Measurements from ENCODE around the gene SDK2. TPM values are rescaled to one million over a fixed set of nuclear protein-coding genes. Genes with fewer than 3 reads are reported as not detected.

Gene SDK2
- total RNA-seq, 2 experiments from 2014 or later, result 2.4 to 2.5 TPM

- POLR2A ChIA-PET, result no interaction called here
- DNase-seq, result no peak
- Mint-ChIP-seq H3K27ac (no peak overlapping the region), H3K27me3 (peaks cover 14% of the 10 kb centered on the region), H3K4me3 (no peak overlapping the region), H3K36me3 (ENCODE audit: low read depth) (no peaks in the 10 kb centered on the region), H3K9me3 (no peaks in the 10 kb centered on the region), H3K4me1 (no peaks in the 10 kb centered on the region)
- CTCF ChIA-PET, result no interaction called here
Measured at GRCh38 chr17:73623247-73623646, 21.0 kb downstream of the SDK2 start.

- ChIA-PET CTCF (no interaction called here), POLR2A (no interaction called here)
- peaks cover 14% of the 10 kb centered on the region for H3K27me3 Mint-ChIP-seq
Measured at GRCh38 chr17:73622381-73622780, 21.9 kb downstream of the SDK2 start.

GRCh38 chr17:73621685-73622084 is 22.6 kb downstream of the SDK2 start:
- Mint-ChIP-seq H3K9me3 (no peaks in the 10 kb centered on the region), H3K4me1 (no peaks in the 10 kb centered on the region), H3K4me3 (no peak overlapping the region), H3K27me3 (peaks cover 14% of the 10 kb centered on the region), H3K27ac (no peak overlapping the region), H3K36me3 (ENCODE audit: low read depth) (no peaks in the 10 kb centered on the region)
- CTCF ChIA-PET, result no interaction called here
- DNase-seq, result no peak
- POLR2A ChIA-PET, result no interaction called here

More at GRCh38 chr17:73622381-73622780, 21.9 kb downstream of the SDK2 start:
- Mint-ChIP-seq H3K4me1 (no peaks in the 10 kb centered on the region), H3K36me3 (ENCODE audit: low read depth) (no peaks in the 10 kb centered on the region), H3K27ac (no peak overlapping the region), H3K9me3 (no peaks in the 10 kb centered on the region), H3K4me3 (no peak overlapping the region)
- DNase-seq, result no peak

GRCh38 chr17:73620414-73620813 is 23.8 kb downstream of the SDK2 start:
- ChIA-PET POLR2A (no interaction called here), CTCF (interaction anchor here (0.7 kb wide), 1 partner anchor 186 kb away, joined by 3 read pairs; no protein-coding TSS in a partner anchor)
- Mint-ChIP-seq H3K27me3 (peaks cover 14% of the 10 kb centered on the region), H3K27ac (no peak overlapping the region), H3K36me3 (ENCODE audit: low read depth) (no peaks in the 10 kb centered on the region), H3K9me3 (no peaks in the 10 kb centered on the region), H3K4me3 (no peak overlapping the region), H3K4me1 (no peaks in the 10 kb centered on the region)
- DNase-seq, result no peak

- Mint-ChIP-seq H3K27ac (no peak overlapping the region), H3K9me3 (no peaks in the 10 kb centered on the region), H3K36me3 (ENCODE audit: low read depth) (no peaks in the 10 kb centered on the region), H3K27me3 (peaks cover 14% of the 10 kb centered on the region), H3K4me3 (no peak overlapping the region), H3K4me1 (no peaks in the 10 kb centered on the region)
- ChIA-PET POLR2A (no interaction called here), CTCF (no interaction called here)
- DNase-seq, result no peak
Measured at GRCh38 chr17:73617501-73617900, 26.7 kb downstream of the SDK2 start.

GRCh38 chr17:73616873-73617404 is 27.3 kb downstream of the SDK2 start:
- Mint-ChIP-seq H3K27me3 (peaks cover 14% of the 10 kb centered on the region), H3K27ac (no peak overlapping the region), H3K36me3 (ENCODE audit: low read depth) (no peaks in the 10 kb centered on the region), H3K4me3 (no peak overlapping the region), H3K4me1 (no peaks in the 10 kb centered on the region), H3K9me3 (no peaks in the 10 kb centered on the region)
- ChIA-PET CTCF (no interaction called here), POLR2A (no interaction called here)
- no peak for DNase-seq

GRCh38 chr17:73616120-73616872 is 27.9 kb downstream of the SDK2 start:
- Mint-ChIP-seq H3K9me3 (no peaks in the 10 kb centered on the region), H3K27me3 (peaks cover 14% of the 10 kb centered on the region)

GRCh38 chr17:73614256-73614655 is 30.0 kb downstream of the SDK2 start:
- ChIA-PET CTCF (no interaction called here), POLR2A (no interaction called here)
- Mint-ChIP-seq H3K9me3 (no peaks in the 10 kb centered on the region), H3K4me3 (no peak overlapping the region), H3K27me3 (peaks cover 1% of the 10 kb centered on the region), H3K27ac (no peak overlapping the region), H3K36me3 (ENCODE audit: low read depth) (no peaks in the 10 kb centered on the region), H3K4me1 (no peaks in the 10 kb centered on the region)
- no peak for DNase-seq

More at GRCh38 chr17:73616120-73616872, 27.9 kb downstream of the SDK2 start:
- H3K4me3 Mint-ChIP-seq, result no peak overlapping the region
- no peak for DNase-seq
- no peaks in the 10 kb centered on the region for H3K36me3 Mint-ChIP-seq (ENCODE audit: low read depth)
- ChIA-PET CTCF (no interaction called here), POLR2A (no interaction called here)
- H3K4me1 Mint-ChIP-seq, result no peaks in the 10 kb centered on the region
- no peak overlapping the region for H3K27ac Mint-ChIP-seq

GRCh38 chr17:73613271-73614233 is 30.7 kb downstream of the SDK2 start:
- no peaks in the 10 kb centered on the region for H3K4me1 Mint-ChIP-seq
- POLR2A ChIA-PET, result no interaction called here

GRCh38 chr17:73612031-73612472 is 32.2 kb downstream of the SDK2 start:
- ChIA-PET POLR2A (no interaction called here), CTCF (no interaction called here)
- Mint-ChIP-seq H3K36me3 (ENCODE audit: low read depth) (no peaks in the 10 kb centered on the region), H3K27ac (no peak overlapping the region), H3K4me3 (no peak overlapping the region), H3K9me3 (no peaks in the 10 kb centered on the region), H3K27me3 (peaks cover 6% of the 10 kb centered on the region), H3K4me1 (no peaks in the 10 kb centered on the region)
- no peak for DNase-seq

More at GRCh38 chr17:73613271-73614233, 30.7 kb downstream of the SDK2 start:
- H3K27me3 Mint-ChIP-seq, result peaks cover 6% of the 10 kb centered on the region
- no peaks in the 10 kb centered on the region for H3K9me3 Mint-ChIP-seq
- no peak overlapping the region for H3K4me3 Mint-ChIP-seq
- DNase-seq, result no peak
- CTCF ChIA-PET, result no interaction called here
- H3K36me3 Mint-ChIP-seq (ENCODE audit: low read depth), result no peaks in the 10 kb centered on the region
- H3K27ac Mint-ChIP-seq, result no peak overlapping the region

GRCh38 chr17:73611630-73612029 is 32.6 kb downstream of the SDK2 start:
- ChIA-PET POLR2A (no interaction called here), CTCF (no interaction called here)
- peaks cover 6% of the 10 kb centered on the region for H3K27me3 Mint-ChIP-seq
- H3K9me3 Mint-ChIP-seq, result no peaks in the 10 kb centered on the region
- no peak for DNase-seq
- no peak overlapping the region for H3K4me3 Mint-ChIP-seq
- no peak overlapping the region for H3K27ac Mint-ChIP-seq
- H3K36me3 Mint-ChIP-seq (ENCODE audit: low read depth), result no peaks in the 10 kb centered on the region
- no peaks in the 10 kb centered on the region for H3K4me1 Mint-ChIP-seq

GRCh38 chr17:73610331-73610911 is 33.8 kb downstream of the SDK2 start:
- H3K9me3 Mint-ChIP-seq, result no peaks in the 10 kb centered on the region
- H3K4me3 Mint-ChIP-seq, result no peak overlapping the region
- H3K27ac Mint-ChIP-seq, result no peak overlapping the region
- H3K4me1 Mint-ChIP-seq, result no peaks in the 10 kb centered on the region
- no peaks in the 10 kb centered on the region for H3K36me3 Mint-ChIP-seq (ENCODE audit: low read depth)
- DNase-seq, result no peak
- CTCF ChIA-PET, result no interaction called here
- peaks cover 6% of the 10 kb centered on the region for H3K27me3 Mint-ChIP-seq
- POLR2A ChIA-PET, result no interaction called here

GRCh38 chr17:73609758-73610157 is 34.5 kb downstream of the SDK2 start:
- H3K4me1 Mint-ChIP-seq, result no peaks in the 10 kb centered on the region
- no peaks in the 10 kb centered on the region for H3K36me3 Mint-ChIP-seq (ENCODE audit: low read depth)
- no peaks in the 10 kb centered on the region for H3K9me3 Mint-ChIP-seq
- H3K27ac Mint-ChIP-seq, result no peak overlapping the region
- POLR2A ChIA-PET, result no interaction called here
- H3K4me3 Mint-ChIP-seq, result no peak overlapping the region
- CTCF ChIA-PET, result no interaction called here
- DNase-seq, result no peak
- H3K27me3 Mint-ChIP-seq, result peaks cover 6% of the 10 kb centered on the region

All from activated CD4-positive, alpha-beta memory T cell treated with anti-CD3 and anti-CD28 coated beads, Interleukin-2, amount 10 ng/mL, durations not matched to agents 7 days and 5 days (primary cell).